IPS-18c (cell line): Measurements from ENCODE around the gene DUSP18.
A peak's percentile ranks its signal among the peaks of the same experiment; 100 is the strongest.
"Not testable (repeated sequence)": the region's sequence is repeated elsewhere in the genome, so short reads cannot be mapped to it uniquely, and the experiment has no call there.

Experiments used
- H3K4me3 ChIP-seq: 2 replicates; pipeline ENCODE4 v1.7.0; 2013; ENCODE audit warnings: low read depth, mild to moderate bottlenecking, low read length, moderate library complexity; ENCODE audit not compliant: insufficient read depth
- H3K9me3 ChIP-seq: one replicate; pipeline ENCODE4 v1.6.1; 2013; ENCODE audit warnings: mild to moderate bottlenecking, low read length, moderate library complexity; ENCODE audit not compliant: control insufficient read depth, insufficient read depth

Gene DUSP18

GRCh38 chr22:30685178-30685577 is 17.5 kb upstream of the DUSP18 start:
- Histone ChIP-seq H3K9me3 (peaks cover 2% of the 10 kb centered on the region), H3K4me3 (no peak overlapping the region)

- Histone ChIP-seq H3K9me3 (peaks cover 2% of the 10 kb centered on the region), H3K4me3 (no peak overlapping the region)
Measured at GRCh38 chr22:30681831-30682230, 14.2 kb upstream of the DUSP18 start.

- no peak overlapping the region for H3K4me3 ChIP-seq
- peaks cover 2% of the 10 kb centered on the region for H3K9me3 ChIP-seq
Measured at GRCh38 chr22:30680991-30681770, 13.5 kb upstream of the DUSP18 start.

- H3K4me3 ChIP-seq, H3K9me3 ChIP-seq: not testable (repeated sequence)
Measured at GRCh38 chr22:30679895-30680690, 12.4 kb upstream of the DUSP18 start.

- not testable (repeated sequence) for H3K9me3 ChIP-seq, H3K4me3 ChIP-seq
Measured at GRCh38 chr22:30676565-30676964, 8.9 kb upstream of the DUSP18 start.

GRCh38 chr22:30675436-30675835 is 7.8 kb upstream of the DUSP18 start:
- H3K4me3 ChIP-seq = no peak overlapping the region
- no peaks in the 10 kb centered on the region for H3K9me3 ChIP-seq

GRCh38 chr22:30674482-30674881 is 6.8 kb upstream of the DUSP18 start:
- H3K4me3 ChIP-seq = no peak overlapping the region
- H3K9me3 ChIP-seq = no peaks in the 10 kb centered on the region

GRCh38 chr22:30673136-30673535 is 5.5 kb upstream of the DUSP18 start:
- H3K4me3 ChIP-seq = no peak overlapping the region
- no peaks in the 10 kb centered on the region for H3K9me3 ChIP-seq

- Histone ChIP-seq H3K4me3 (no peak overlapping the region), H3K9me3 (no peaks in the 10 kb centered on the region)
Measured at GRCh38 chr22:30671071-30671470, 3.4 kb upstream of the DUSP18 start.

GRCh38 chr22:30668386-30668710 is 673 bp upstream of the DUSP18 start:
- H3K9me3 ChIP-seq = no peaks in the 10 kb centered on the region
- H3K4me3 ChIP-seq = peak overlapping the region; percentile 89

GRCh38 chr22:30667107-30667493 is 575 bp downstream of the DUSP18 start:
- H3K9me3 ChIP-seq = no peaks in the 10 kb centered on the region
- peak overlapping the region; percentile 89; the same call in 1 of the 2 replicates for H3K4me3 ChIP-seq

- no peaks in the 10 kb centered on the region for H3K9me3 ChIP-seq
- H3K4me3 ChIP-seq = no peak overlapping the region
Measured at GRCh38 chr22:30665786-30666185, 1.9 kb downstream of the DUSP18 start.

- no peaks in the 10 kb centered on the region for H3K9me3 ChIP-seq
- no peak overlapping the region for H3K4me3 ChIP-seq
Measured at GRCh38 chr22:30665266-30665665, 2.4 kb downstream of the DUSP18 start.

GRCh38 chr22:30664798-30665197 is 2.9 kb downstream of the DUSP18 start:
- H3K4me3 ChIP-seq = no peak overlapping the region
- H3K9me3 ChIP-seq = no peaks in the 10 kb centered on the region

- no peak overlapping the region for H3K4me3 ChIP-seq
- H3K9me3 ChIP-seq = no peaks in the 10 kb centered on the region
Measured at GRCh38 chr22:30662040-30662439, 5.6 kb downstream of the DUSP18 start.

- H3K4me3 ChIP-seq = no peak overlapping the region
- H3K9me3 ChIP-seq = no peaks in the 10 kb centered on the region
Measured at GRCh38 chr22:30655532-30655931, 12.1 kb downstream of the DUSP18 start.

GRCh38 chr22:30654361-30654760 is 13.3 kb downstream of the DUSP18 start:
- Histone ChIP-seq H3K4me3 (no peak overlapping the region), H3K9me3 (peaks cover 4% of the 10 kb centered on the region)

GRCh38 chr22:30652852-30653251 is 14.8 kb downstream of the DUSP18 start:
- no peak overlapping the region for H3K4me3 ChIP-seq

More at GRCh38 chr22:30652852-30653251, 14.8 kb downstream of the DUSP18 start:
- H3K9me3 ChIP-seq = peaks cover 4% of the 10 kb centered on the region
